ENCODE data around the gene USP6NL.

DNA sequence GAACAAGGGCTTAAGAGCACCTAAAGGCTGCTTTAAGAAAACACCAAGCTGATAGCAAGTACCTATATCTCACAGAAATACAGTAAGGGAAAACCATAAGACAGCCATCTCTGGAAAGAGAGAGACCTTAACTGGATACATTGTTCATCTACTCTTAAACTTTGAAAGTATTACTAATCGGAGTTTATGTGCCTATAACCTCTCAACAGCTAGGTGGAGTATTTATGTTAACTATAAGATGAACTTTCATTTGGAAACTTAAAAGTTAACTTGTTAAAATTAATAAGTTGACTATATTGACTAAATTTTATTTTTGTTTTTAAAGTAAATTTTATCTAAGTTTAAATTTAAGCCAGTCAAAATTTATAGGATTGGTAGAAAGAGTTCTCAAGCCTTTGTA lies 90.6 kb downstream of the USP6NL start:
- TF ChIP-seq EZH2 (IDR thresholded peaks at IDR 0.05; ENCODE audit: borderline replicate concordance, low read depth, low read length, severe bottlenecking) (no peak), CTCF (IDR thresholded peaks at IDR 0.05; ENCODE audit: borderline replicate concordance, extremely low read depth, low read length, poor library complexity, severe bottlenecking) (no peak)

Measured in DND-41 (cell line).